Mesenchymal stem cell (in vitro differentiated cells and primary cell): ENCODE data around the gene PICALM.
"Not testable (repeated sequence)": the region's sequence is repeated elsewhere in the genome, so short reads cannot be mapped to it uniquely, and the experiment has no call there.

Experiments used
- DNase-seq: peaks from one replicate; pipeline ENCODE4 v3.0.0-alpha.2; 2013
- H2AFZ ChIP-seq: one replicate; pipeline ENCODE4 v1.6.1; 2013; ENCODE audit warnings: low read depth, mild to moderate bottlenecking, control low read depth, inconsistent platforms, low read length, moderate library complexity
- H2AK5ac ChIP-seq: 2 replicates; pipeline ENCODE4 v1.6.1; 2013; ENCODE audit warnings: low read length, moderate library complexity, mild to moderate bottlenecking, inconsistent platforms; ENCODE audit not compliant: severe bottlenecking
- H2BK120ac ChIP-seq: one replicate; pipeline ENCODE4 v1.6.1; 2013; ENCODE audit warnings: low read depth, mild to moderate bottlenecking, inconsistent platforms, low read length, moderate library complexity
- H2BK12ac ChIP-seq, 2 experiments: one replicate each; pipeline ENCODE4 v1.6.1; 2013; ENCODE audit warnings: inconsistent platforms in 2 of 2, low read length in 2 of 2, mild to moderate bottlenecking in 2 of 2, moderate library complexity in 2 of 2, control low read depth in 1 of 2
- H2BK15ac ChIP-seq: one replicate; pipeline ENCODE4 v1.6.1; 2013; ENCODE audit warnings: mild to moderate bottlenecking, low read depth, inconsistent platforms; ENCODE audit not compliant: poor library complexity, severe bottlenecking
- H2BK5ac ChIP-seq: 2 replicates; pipeline ENCODE4 v1.6.1; 2013; ENCODE audit warnings: low read depth, mild to moderate bottlenecking, low read length, control low read depth, inconsistent platforms; ENCODE audit not compliant: poor library complexity, severe bottlenecking
- H3K14ac ChIP-seq, 2 experiments: one replicate each; pipeline ENCODE4 v1.6.1; 2013; ENCODE audit warnings: inconsistent platforms in 2 of 2, low read length in 2 of 2, control low read depth in 1 of 2, mild to moderate bottlenecking in 1 of 2, moderate library complexity in 1 of 2
- H3K18ac ChIP-seq, 2 experiments: one replicate each; pipeline ENCODE4 v1.6.1; 2013; ENCODE audit warnings: inconsistent platforms in 2 of 2, low read length in 2 of 2, control low read depth in 1 of 2, low read depth in 1 of 2, mild to moderate bottlenecking in 1 of 2
- H3K23ac ChIP-seq, 2 experiments: one replicate each; pipeline ENCODE4 v1.6.1; 2013; ENCODE audit warnings: inconsistent platforms in 2 of 2, low read length in 2 of 2, mild to moderate bottlenecking in 2 of 2, moderate library complexity in 2 of 2, control low read depth in 1 of 2
- H3K27ac ChIP-seq: 2 replicates; pipeline ENCODE4 v1.5.1; 2013; ENCODE audit warnings: mild to moderate bottlenecking, moderate library complexity, low read length, control low read depth, inconsistent platforms; ENCODE audit not compliant: poor library complexity, severe bottlenecking
- H3K27me3 ChIP-seq, 2 experiments: 2 replicates each; pipeline versions ENCODE4 v1.6.1 to v1.7.0; 2013; ENCODE audit warnings: low read length in 2 of 2, mild to moderate bottlenecking in 2 of 2, moderate library complexity in 2 of 2, control low read depth in 1 of 2, inconsistent platforms in 1 of 2; ENCODE audit not compliant: control insufficient read depth in 1 of 2, insufficient read depth in 1 of 2
- H3K36me3 ChIP-seq, 2 experiments: 2 replicates each; pipeline versions ENCODE4 v1.6.1 to v1.7.0; 2013; ENCODE audit warnings: low read length in 2 of 2, control low read depth in 1 of 2, inconsistent platforms in 1 of 2, low read depth in 1 of 2, mild to moderate bottlenecking in 1 of 2; ENCODE audit not compliant: insufficient read depth in 2 of 2, control insufficient read depth in 1 of 2
- H3K4ac ChIP-seq, 2 experiments: one replicate each; pipeline ENCODE4 v1.6.1; 2013; ENCODE audit warnings: inconsistent platforms in 2 of 2, low read length in 2 of 2, mild to moderate bottlenecking in 2 of 2, moderate library complexity in 2 of 2, control low read depth in 1 of 2, low read depth in 1 of 2
- H3K4me1 ChIP-seq: 2 replicates; pipeline ENCODE4 v1.6.1; 2013; ENCODE audit warnings: low read depth, low read length, control low read depth; ENCODE audit not compliant: control insufficient read depth, insufficient read depth
- H3K4me2 ChIP-seq: 2 replicates; pipeline ENCODE4 v1.6.1; 2013; ENCODE audit warnings: low read length, mild to moderate bottlenecking, inconsistent platforms; ENCODE audit not compliant: poor library complexity, severe bottlenecking
- H3K4me3 ChIP-seq, 2 experiments: 2 replicates each; pipeline versions ENCODE4 v1.5.1 to v1.7.0; 2013; ENCODE audit warnings: low read length in 2 of 2, mild to moderate bottlenecking in 2 of 2, control low read depth in 1 of 2, low read depth in 1 of 2; ENCODE audit not compliant: insufficient read depth in 1 of 2
- H3K79me1 ChIP-seq: replicated peaks from 2 replicates; pipeline ENCODE4 v1.6.1; 2013; ENCODE audit warnings: mild to moderate bottlenecking, control low read depth, low read length, inconsistent platforms; ENCODE audit not compliant: poor library complexity, severe bottlenecking
- H3K9ac ChIP-seq: 2 replicates; pipeline ENCODE4 v1.7.0; 2013; ENCODE audit warnings: mild to moderate bottlenecking, low read length, moderate library complexity
- H3K9me3 ChIP-seq: 2 replicates; pipeline ENCODE4 v1.7.0; 2013; ENCODE audit warnings: mild to moderate bottlenecking, low read length; ENCODE audit not compliant: control insufficient read depth
- H4K8ac ChIP-seq: one replicate; pipeline ENCODE4 v1.6.1; 2013; ENCODE audit warnings: inconsistent platforms, mild to moderate bottlenecking, low read length, moderate library complexity
- H4K91ac ChIP-seq: one replicate; pipeline ENCODE4 v1.6.1; 2013; ENCODE audit warnings: mild to moderate bottlenecking, low read length, inconsistent platforms
- WGBS: methylation state at CpG from one replicate; pipeline ENCODE4 v1.1.7; 2013; ENCODE audit warnings: mixed read lengths; 5-methylcytosine and 5-hydroxymethylcytosine counted together

PICALM gene

GRCh38 chr11:86106916-86107315 is 38.0 kb upstream of the PICALM start:
- Histone ChIP-seq H3K27ac (no peak overlapping the region), H4K91ac (no peak overlapping the region), H3K36me3 (no peaks in the 10 kb centered on the region), H2BK120ac (no peak overlapping the region), H3K23ac (no peak overlapping the region), H3K4me1 (no peaks in the 10 kb centered on the region), H2AFZ (no peak overlapping the region), H3K9ac (peak overlapping the region; percentile 52), H3K79me1 (no peaks in the 10 kb centered on the region), H3K9me3 (no peaks in the 10 kb centered on the region), H3K4me3 (no peak overlapping the region), H3K14ac (no peak overlapping the region), H4K8ac (no peak overlapping the region), H3K27me3 (no peaks in the 10 kb centered on the region), H3K4me2 (no peak overlapping the region), H2AK5ac (no peak overlapping the region), H2BK15ac (no peak overlapping the region), H2BK12ac (no peak overlapping the region), H3K4ac (no peak overlapping the region), H2BK5ac (no peak overlapping the region), H3K18ac (no peak overlapping the region)
- DNase-seq: no peak
- WGBS: 80% methylated on average over 1 of the region's 2 CpGs

GRCh38 chr11:86106031-86106430 is 37.1 kb upstream of the PICALM start:
- not testable (repeated sequence) for H4K8ac ChIP-seq, H3K79me1 ChIP-seq, H3K4ac ChIP-seq, H3K4me1 ChIP-seq, H2BK15ac ChIP-seq, H2AK5ac ChIP-seq, H3K4me3 ChIP-seq, H3K27me3 ChIP-seq, H4K91ac ChIP-seq, DNase-seq, H2BK12ac ChIP-seq, H3K36me3 ChIP-seq, H3K9ac ChIP-seq, H2AFZ ChIP-seq, H3K18ac ChIP-seq, H3K23ac ChIP-seq, H3K9me3 ChIP-seq, H3K27ac ChIP-seq, H2BK120ac ChIP-seq, H2BK5ac ChIP-seq, H3K4me2 ChIP-seq, H3K14ac ChIP-seq
- no CpG with 5 or more reads among the region's 3 CpGs for WGBS

- H3K36me3 ChIP-seq: not testable (repeated sequence)
These were observed 36.7 kb upstream of the PICALM start for GRCh38 chr11:86105601-86106000.

GRCh38 chr11:86103808-86104207 is 34.9 kb upstream of the PICALM start:
- Histone ChIP-seq H4K8ac (no peak overlapping the region), H2AFZ (no peak overlapping the region), H3K9me3 (no peaks in the 10 kb centered on the region), H3K36me3 (no peaks in the 10 kb centered on the region), H2AK5ac (no peak overlapping the region), H2BK5ac (no peak overlapping the region), H3K27me3 (no peaks in the 10 kb centered on the region), H3K4me2 (no peak overlapping the region), H2BK15ac (no peak overlapping the region), H3K23ac (no peak overlapping the region), H2BK120ac (no peak overlapping the region), H3K79me1 (no peaks in the 10 kb centered on the region), H3K4me3 (no peak overlapping the region), H3K4me1 (no peaks in the 10 kb centered on the region), H3K9ac (no peak overlapping the region), H4K91ac (no peak overlapping the region), H3K27ac (no peak overlapping the region), H2BK12ac (no peak overlapping the region), H3K4ac (no peak overlapping the region), H3K14ac (no peak overlapping the region), H3K18ac (no peak overlapping the region)
- WGBS: 93% methylated on average over 1 of the region's 1 CpG
- DNase-seq: no peak

More at GRCh38 chr11:86105601-86106000, 36.7 kb upstream of the PICALM start:
- H3K9ac ChIP-seq, H3K9me3 ChIP-seq, H3K4me2 ChIP-seq, H3K4me1 ChIP-seq, H4K91ac ChIP-seq, H3K18ac ChIP-seq, H4K8ac ChIP-seq, H2BK15ac ChIP-seq, H3K14ac ChIP-seq, H3K4me3 ChIP-seq, H3K79me1 ChIP-seq, H2BK120ac ChIP-seq, H2AFZ ChIP-seq, H2BK12ac ChIP-seq, H2BK5ac ChIP-seq, H3K4ac ChIP-seq, DNase-seq, H3K23ac ChIP-seq, H2AK5ac ChIP-seq, H3K27me3 ChIP-seq, H3K27ac ChIP-seq: not testable (repeated sequence)
- no CpG with 5 or more reads among the region's 2 CpGs for WGBS
